NCI-H82 treated with DMSO at 0.1 percent for 48 hours (cell line): Measurements from ENCODE around the gene GABRD.
"Not testable (repeated sequence)": the region's sequence is repeated elsewhere in the genome, so short reads cannot be mapped to it uniquely, and the experiment has no call there.

Experiments used
- DNase-seq: peaks from one replicate; lab custom pipeline; 2025; ENCODE audit not compliant: unreplicated experiment; lab: John Stamatoyannopoulos, UW

Gene GABRD, protein sequence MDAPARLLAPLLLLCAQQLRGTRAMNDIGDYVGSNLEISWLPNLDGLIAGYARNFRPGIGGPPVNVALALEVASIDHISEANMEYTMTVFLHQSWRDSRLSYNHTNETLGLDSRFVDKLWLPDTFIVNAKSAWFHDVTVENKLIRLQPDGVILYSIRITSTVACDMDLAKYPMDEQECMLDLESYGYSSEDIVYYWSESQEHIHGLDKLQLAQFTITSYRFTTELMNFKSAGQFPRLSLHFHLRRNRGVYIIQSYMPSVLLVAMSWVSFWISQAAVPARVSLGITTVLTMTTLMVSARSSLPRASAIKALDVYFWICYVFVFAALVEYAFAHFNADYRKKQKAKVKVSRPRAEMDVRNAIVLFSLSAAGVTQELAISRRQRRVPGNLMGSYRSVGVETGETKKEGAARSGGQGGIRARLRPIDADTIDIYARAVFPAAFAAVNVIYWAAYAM

DNA sequence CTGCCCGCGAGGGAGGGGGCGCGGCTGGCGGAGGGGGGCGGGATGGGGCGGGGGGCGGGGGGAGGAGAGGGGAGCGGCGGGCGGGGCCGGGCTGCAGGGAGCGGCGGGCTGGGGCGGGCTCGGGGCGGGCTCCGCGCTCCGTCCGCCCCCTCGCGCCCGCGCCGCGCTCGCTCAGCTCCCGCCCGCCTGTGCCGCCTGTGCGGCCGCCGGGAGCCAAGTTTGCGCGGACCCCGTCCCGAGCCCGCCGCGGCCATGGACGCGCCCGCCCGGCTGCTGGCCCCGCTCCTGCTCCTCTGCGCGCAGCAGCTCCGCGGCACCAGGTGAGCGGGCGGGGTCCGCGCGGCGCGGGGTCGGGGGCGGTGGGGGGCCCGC lies at the start of gene GABRD:
GABRD (plus strand) TSS at position 174 of the 372 bp plus-strand sequence; CDS start at position 253, 79 bp downstream.
- no peak for DNase-seq

GRCh38 chr1:1969505-1969900 lies 49.6 kb upstream of the GABRD start:
- no peak for DNase-seq

DNA sequence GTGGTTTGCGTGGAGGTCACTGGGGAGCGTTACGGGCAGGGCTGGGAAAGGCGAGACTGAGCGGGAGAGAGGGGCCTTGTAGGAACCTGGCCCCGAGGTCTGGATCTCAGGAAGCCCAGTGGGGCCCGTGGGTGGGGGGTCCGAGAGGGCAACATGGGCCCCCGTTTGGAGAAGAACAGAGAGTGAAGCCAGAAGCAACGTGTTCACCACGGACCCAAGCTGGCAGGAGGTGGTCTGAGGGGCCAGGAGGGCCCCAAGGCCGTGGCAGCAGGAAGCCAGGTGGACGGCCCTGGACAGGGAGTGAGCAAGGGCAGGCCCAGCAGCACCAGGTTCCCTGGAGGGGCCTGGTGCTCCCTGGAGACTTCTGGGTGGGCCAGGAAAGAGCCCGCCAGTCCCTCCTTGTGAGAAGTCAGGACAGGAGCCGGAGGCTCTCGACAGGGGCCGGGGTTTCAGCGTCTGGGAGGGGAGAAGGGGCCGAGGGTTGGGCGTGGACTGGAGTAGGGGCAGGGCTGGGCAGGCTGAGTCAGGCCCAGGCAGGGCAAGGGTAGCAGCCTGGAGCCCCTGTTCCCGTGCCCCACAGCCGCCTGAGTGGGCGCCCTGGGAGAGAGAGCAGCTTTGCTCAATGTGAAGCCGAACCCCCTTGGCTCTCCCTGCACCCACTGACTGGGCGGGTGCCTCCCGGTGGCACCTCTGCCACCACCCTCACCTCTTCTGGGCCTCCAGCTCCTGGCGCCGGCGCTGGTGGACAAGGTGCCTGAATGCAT lies 49.0 kb upstream of the GABRD start:
- DNase-seq = no peak

- no peak for DNase-seq
Measured at GRCh38 chr1:1971017-1971416, 48.1 kb upstream of the GABRD start.

DNA sequence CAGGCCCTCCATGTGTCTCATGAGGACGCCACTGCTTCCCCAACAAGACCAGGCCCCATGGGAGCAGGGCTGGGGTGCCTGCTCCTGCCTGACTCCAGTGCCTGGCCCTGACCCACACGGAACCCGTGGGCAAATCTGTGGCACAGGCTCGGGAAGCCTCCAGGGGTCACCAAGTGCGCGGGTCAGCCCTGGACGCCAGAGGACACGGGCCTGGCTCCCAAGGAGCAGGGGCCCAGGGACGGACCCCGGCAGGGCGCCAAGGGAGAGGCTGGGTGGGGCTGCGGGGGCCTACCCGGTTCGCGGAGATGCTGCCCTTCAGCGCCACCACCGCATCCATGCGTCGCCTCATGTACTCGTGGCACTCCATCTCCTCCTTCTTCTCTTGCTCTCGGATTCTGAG lies 47.5 kb upstream of the GABRD start:
- DNase-seq = no peak

DNA sequence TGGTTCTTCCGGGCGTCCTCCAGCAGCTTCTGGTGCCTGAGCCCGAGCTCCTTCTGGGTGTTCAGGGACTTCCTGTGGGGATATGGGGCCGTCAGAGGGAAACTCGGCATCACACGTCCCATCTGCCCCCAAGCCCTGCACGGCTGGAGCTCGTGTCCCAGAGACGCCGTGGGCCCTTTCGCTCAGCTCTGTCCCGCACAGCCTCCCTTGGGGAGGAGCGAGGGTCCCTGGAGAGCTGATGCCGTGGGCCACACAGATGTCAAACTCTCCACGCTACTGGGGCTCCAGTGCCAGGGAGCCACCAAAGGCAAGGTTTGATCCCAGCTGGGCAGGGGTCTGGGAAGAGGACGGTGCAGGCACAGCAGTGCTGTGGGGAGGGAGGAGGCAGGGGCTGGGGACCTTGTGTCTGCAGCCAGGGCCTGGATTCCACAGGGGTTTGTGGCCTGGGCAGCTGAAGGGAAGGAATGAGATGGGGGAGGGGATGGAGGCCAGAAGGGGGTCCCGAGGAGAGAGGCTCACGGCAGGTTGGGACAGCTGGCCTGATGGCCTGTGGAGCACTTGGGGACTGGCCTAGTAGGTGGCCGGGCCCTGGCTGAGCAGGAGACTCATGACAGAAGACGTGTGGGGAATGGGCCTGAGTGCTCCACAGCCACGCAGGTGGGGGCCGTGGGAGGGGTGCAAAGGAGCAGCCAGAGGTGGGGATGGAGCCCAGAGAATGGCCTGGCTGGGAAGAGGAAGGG lies 46.0 kb upstream of the GABRD start:
- no peak for DNase-seq

DNA sequence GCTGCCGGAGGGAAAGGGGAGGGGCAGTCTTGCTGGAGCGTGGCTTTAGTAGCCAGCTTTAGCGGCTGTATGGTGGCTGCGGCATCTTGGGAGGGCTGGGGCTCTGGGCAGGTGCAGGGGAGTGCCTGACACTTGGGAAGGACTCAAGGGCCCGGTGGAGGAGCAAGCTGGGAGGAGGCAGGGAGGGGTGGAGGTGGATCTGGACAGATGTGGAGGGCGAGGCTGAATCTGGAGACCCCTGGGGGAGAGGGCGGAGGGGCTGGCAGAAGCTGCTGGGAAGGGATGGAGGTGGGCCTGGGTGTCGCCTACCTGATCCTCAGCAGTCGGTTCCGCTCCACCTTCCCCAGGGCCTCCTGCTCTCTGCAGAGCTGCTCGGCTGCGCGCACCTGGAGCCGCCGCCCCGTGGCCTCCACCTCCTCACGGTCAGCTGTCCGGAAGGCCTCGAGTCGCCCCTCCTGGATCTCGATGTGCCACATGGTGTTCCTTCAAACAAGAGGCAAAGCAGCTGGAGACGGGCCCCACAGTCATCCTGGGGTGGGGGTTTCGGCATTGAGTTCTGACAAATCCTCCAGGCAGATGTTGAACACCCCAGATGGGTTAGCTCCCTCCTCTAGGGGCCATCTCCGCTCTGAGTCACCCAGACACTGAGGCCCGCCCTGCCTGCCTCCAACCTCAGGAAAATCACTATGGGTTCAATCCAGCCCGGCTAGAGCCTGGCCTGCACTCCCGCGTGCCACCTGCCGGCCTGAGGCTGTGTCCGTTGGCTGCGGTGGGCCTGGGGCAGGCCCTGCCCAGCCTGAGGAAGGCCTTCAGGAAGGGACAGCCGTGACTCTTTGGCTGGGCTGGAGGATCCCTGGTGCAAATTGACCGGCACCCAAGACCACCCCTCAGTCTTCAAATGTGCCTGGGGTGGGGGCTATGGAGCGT lies 45.2 kb upstream of the GABRD start:
- no peak for DNase-seq

- DNase-seq = no peak
Measured at GRCh38 chr1:1974834-1975233, 44.3 kb upstream of the GABRD start.

DNA sequence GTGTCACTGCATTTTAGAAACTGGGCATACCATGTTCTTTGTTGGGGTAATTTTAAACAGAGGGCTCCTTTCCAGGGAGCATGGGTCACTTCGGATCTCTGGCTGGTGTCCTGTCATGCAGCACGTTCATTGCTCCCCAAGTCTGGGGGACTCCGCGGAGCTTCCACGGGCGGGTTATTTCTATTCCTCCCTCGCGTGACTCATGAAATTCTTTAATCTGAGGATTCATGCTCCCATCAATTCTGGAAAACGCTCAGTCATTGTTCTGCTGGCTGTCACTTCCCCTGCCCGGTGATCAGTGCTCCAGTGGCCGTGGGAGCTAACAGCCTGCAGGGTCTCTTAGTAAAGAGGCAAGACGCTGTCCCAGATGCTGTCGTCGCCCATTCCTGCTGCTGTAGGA lies 43.6 kb upstream of the GABRD start:
- DNase-seq = no peak

GRCh38 chr1:1976031-1976430 lies 43.1 kb upstream of the GABRD start:
- no peak for DNase-seq

DNA sequence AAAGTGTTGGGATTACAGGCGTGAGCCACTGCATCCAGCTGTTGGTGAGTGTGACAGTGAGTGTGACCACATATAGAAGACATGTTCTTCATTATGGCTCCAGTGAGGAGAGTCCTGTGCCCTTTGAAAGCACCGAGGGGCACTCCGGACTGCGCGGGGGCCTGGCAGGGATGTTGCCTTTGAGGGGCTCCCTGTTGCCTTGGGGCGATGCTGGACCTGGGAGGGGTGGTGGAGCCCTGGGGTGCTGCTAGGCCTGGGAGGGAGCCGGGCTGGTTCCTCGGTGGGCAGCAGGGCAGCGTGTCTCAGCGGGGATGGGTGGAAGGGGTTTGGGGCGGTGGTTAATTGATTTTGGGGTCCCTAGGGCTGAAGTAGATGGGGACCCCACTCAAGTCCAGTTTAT lies 41.0 kb upstream of the GABRD start:
- no peak for DNase-seq

GRCh38 chr1:1978690-1979481 lies 40.3 kb upstream of the GABRD start:
- DNase-seq = not testable (repeated sequence)

DNA sequence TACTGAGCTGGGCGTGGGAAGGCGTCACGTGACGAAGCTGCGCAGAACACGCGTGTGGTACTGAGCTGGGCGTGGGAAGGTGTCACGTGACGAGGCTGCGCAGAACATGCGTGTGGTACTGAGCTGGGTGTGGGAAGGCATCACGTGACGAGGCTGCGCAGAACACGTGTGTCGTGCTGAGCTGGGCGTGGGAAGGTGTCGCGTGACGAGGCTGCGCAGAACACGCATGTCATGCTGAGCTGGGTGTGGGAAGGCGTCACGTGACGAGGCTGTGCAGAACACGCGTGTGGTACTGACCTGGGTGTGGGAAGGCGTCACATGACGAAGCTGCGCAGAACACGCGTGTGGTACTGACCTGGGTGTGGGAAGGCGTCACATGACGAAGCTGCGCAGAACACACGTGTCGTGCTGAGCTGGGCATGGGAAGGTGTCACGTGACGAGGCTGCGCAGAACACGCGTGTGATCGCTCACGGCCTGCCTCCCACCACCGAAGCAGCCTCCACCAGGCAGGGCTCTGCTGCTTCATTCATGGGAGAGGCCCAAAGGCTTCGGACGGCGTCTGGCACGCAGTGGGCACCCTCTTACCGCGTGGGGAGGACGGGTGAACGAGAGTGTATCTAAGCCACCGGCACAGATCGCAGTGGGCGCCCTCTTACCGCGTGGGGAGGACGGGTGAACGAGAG lies 39.5 kb upstream of the GABRD start:
- DNase-seq = no peak

- DNase-seq = no peak
Measured at GRCh38 chr1:1980467-1981141, 38.5 kb upstream of the GABRD start.

GRCh38 chr1:1981142-1981500 lies 38.0 kb upstream of the GABRD start:
- no peak for DNase-seq

DNA sequence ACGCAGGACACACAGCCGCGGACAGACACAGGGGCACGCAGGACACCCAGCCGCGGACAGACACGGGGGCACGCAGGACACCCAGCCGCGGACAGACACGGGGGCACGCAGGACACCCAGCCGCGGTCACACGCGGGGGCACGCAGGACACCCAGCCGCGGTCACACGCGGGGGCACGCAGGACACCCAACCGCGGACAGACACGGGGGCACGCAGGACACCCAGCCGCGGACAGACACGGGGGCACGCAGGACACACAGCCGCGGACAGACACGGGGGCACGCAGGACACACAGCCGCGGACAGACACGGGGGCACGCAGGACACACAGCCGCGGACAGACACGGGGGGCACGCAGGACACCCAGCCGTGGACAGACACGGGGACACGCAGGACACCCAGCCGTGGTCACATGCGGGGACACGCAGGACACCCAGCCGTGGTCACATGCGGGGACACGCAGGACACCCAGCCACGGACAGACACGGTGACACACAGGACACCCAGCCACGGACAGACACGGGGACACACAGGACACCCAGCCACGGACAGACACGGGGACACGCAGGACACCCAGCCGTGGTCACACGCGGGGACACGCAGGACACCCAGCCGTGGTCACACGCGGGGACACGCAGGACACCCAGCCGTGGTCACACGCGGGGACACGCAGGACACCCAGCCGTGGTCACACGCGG lies 37.4 kb upstream of the GABRD start:
- not testable (repeated sequence) for DNase-seq

DNA sequence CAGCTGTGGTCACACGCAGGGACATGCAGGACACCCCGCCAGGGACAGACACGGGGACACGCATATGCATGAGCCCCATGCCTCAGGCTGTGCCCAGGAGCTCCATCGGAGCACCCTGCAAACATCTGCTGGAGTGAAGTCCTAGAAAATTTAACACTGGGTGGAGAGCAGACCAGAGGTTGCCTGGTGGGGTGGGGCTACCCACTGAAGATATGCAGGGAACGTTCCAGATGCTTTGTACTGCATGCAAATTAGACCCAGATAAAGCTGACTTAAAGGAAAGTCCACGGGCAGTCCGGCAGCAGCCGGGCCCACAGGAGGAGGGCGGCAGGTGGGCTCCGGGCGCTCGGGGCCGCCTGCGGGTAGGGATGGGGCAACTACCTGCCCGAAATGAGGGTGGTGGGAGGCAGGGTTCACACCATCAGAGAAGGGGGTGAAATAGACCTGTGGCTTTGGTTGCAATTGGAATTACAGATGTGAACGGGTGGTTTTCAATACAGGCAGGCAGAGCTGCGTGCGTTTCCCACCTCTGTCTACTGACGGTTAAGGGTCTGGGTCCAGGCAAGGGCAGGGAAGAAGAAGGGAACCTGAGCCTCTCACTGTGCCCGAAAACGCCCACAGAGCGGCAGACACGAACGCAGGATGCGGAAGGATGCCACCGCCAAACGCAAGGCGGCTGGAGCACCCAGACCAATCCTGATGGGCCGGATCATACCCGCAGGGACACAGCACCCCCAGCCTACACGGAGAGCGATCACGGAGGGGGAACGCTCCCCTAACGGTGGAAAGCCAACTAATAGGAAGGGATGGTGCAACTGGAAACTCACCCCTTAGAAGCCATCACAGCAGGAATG lies 36.5 kb upstream of the GABRD start:
- DNase-seq = no peak
